NCI-H345 treated with DMSO at 0.1 percent for 48 hours (cell line): ENCODE data around the gene CELF5.

Experiments used
- DNase-seq: peaks from one replicate; lab custom pipeline; 2025; ENCODE audit not compliant: unreplicated experiment; lab: John Stamatoyannopoulos, UW

Gene CELF5

GRCh38 chr19:3270902-3271301 is 46.4 kb downstream of the CELF5 start:
- DNase-seq, result no peak

- no peak for DNase-seq
Observed at GRCh38 chr19:3272401-3272931, 48.0 kb downstream of the CELF5 start.

GRCh38 chr19:3272952-3273351 is 48.5 kb downstream of the CELF5 start:
- no peak for DNase-seq

GRCh38 chr19:3274245-3274941 is 49.9 kb downstream of the CELF5 start:
- DNase-seq, result no peak

- DNase-seq, result peak; percentile 33
Observed at GRCh38 chr19:3274942-3275582, 50.6 kb downstream of the CELF5 start.

- peak; percentile 94 for DNase-seq
Observed at GRCh38 chr19:3275583-3276340, 51.3 kb downstream of the CELF5 start.

GRCh38 chr19:3276341-3276799 is 51.9 kb downstream of the CELF5 start:
- peak; percentile 94 for DNase-seq

- DNase-seq, result no peak
Observed at GRCh38 chr19:3277649-3278048, 53.2 kb downstream of the CELF5 start.

GRCh38 chr19:3278294-3278693 is 53.8 kb downstream of the CELF5 start:
- no peak for DNase-seq

- DNase-seq, result no peak
Observed at GRCh38 chr19:3278749-3279148, 54.3 kb downstream of the CELF5 start.

GRCh38 chr19:3279306-3279705 is 54.8 kb downstream of the CELF5 start:
- no peak for DNase-seq

GRCh38 chr19:3281026-3281425 is 56.6 kb downstream of the CELF5 start:
- no peak for DNase-seq

GRCh38 chr19:3282155-3282554 is 57.7 kb downstream of the CELF5 start:
- no peak for DNase-seq

GRCh38 chr19:3282564-3282963 is 58.1 kb downstream of the CELF5 start:
- no peak for DNase-seq

GRCh38 chr19:3283246-3283751 is 58.8 kb downstream of the CELF5 start:
- DNase-seq, result no peak

GRCh38 chr19:3283886-3284657 is 59.6 kb downstream of the CELF5 start:
- no peak for DNase-seq

- DNase-seq, result peak; percentile 55
Observed at GRCh38 chr19:3284759-3285646, 60.5 kb downstream of the CELF5 start.

- no peak for DNase-seq
Observed at GRCh38 chr19:3285647-3286176, 61.3 kb downstream of the CELF5 start.

GRCh38 chr19:3287814-3288213 is 63.4 kb downstream of the CELF5 start:
- no peak for DNase-seq
